ENCODE measurements around the gene MSGN1. TPM values are rescaled to one million over a fixed set of nuclear protein-coding genes. Genes with fewer than 3 reads are reported as not detected.

Gene MSGN1
- total RNA-seq, 1 experiment from 2014 or later, result not detected

DNA sequence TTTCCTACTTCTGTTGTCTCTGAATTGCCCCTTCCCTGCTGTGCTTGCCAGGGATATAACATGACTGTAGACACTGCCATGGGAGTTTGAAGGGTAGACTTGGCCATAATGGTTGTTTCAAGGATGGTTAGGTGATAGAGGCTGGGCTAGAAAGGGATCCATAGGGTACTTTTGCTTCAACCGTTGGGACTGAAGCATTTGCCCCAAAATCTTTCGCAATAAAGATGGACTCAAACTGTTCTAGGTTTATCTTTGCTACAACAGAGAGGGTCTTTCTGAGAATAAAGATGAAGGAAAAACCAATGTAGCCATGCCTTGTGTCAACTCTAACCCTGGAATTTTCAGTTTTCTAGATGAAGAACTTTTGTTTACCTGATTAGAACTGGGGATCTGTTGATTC, 27.2 kb downstream of the MSGN1 start:
- TF ChIP-seq EZH2 (IDR thresholded peaks at IDR 0.05; ENCODE audit: borderline replicate concordance, low read depth, low read length, poor library complexity, severe bottlenecking), result no peak
- TF ChIP-seq, protein P1, sequence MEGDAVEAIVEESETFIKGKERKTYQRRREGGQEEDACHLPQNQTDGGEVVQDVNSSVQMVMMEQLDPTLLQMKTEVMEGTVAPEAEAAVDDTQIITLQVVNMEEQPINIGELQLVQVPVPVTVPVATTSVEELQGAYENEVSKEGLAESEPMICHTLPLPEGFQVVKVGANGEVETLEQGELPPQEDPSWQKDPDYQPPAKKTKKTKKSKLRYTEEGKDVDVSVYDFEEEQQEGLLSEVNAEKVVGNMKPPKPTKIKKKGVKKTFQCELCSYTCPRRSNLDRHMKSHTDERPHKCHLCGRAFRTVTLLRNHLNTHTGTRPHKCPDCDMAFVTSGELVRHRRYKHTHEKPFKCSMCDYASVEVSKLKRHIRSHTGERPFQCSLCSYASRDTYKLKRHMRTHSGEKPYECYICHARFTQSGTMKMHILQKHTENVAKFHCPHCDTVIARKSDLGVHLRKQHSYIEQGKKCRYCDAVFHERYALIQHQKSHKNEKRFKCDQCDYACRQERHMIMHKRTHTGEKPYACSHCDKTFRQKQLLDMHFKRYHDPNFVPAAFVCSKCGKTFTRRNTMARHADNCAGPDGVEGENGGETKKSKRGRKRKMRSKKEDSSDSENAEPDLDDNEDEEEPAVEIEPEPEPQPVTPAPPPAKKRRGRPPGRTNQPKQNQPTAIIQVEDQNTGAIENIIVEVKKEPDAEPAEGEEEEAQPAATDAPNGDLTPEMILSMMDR (conservative IDR thresholded peaks at IDR 0.05; ENCODE audit: low read depth, low read length), result no peak
- ChIA-PET CTCF (no interaction called here), POLR2A (ENCODE audit: low non-redundant PET) (no interaction called here)
- Histone ChIP-seq H3K4me1 (ENCODE audit: insufficient read depth, low read length, poor library complexity, severe bottlenecking) (no peaks in the 10 kb centered on the region), H3K27ac (ENCODE audit: low read depth, low read length, poor library complexity, severe bottlenecking) (no peak overlapping the region), H3K27me3 (replicated peaks; ENCODE audit: insufficient read depth, low read depth, low read length, poor library complexity) (no peaks in the 10 kb centered on the region), H3K36me3 (ENCODE audit: insufficient read depth, low read length, poor library complexity, severe bottlenecking) (no peaks in the 10 kb centered on the region), H3K4me3 (ENCODE audit: low read depth, low read length, poor library complexity, severe bottlenecking) (no peak overlapping the region), H3K9me3 (ENCODE audit: low read depth, low read length, poor library complexity, severe bottlenecking) (no peaks in the 10 kb centered on the region)
- DNase-seq (ENCODE audit: low spot score), result no peak
- BruUV-seq (replicated peaks), result no TSS peak
- intact Hi-C loops (cut with micrococcal nuclease; ENCODE audit: unreplicated experiment), result no loop called here

DNA sequence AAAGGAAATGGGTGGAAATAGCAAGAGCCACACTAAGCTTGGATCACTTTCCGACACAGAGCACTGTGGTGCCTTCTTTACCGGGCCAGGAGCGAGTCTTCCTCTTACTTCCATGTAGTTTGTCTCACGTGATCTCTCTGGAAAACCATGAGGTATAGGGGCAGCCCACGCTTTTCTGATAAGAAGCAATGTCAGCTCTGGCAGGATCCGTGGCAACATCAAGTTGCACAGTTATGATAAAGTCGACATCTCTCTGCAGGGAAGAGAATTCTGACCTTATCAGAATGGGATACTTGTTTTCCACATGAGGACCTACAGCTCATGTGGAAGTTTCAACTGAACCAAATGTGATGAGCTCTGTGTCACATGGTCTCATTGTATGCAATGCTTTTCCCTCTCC, 29.5 kb downstream of the MSGN1 start:
- Histone ChIP-seq H3K4me3 (ENCODE audit: low read depth, low read length, poor library complexity, severe bottlenecking) (no peak overlapping the region), H3K36me3 (ENCODE audit: insufficient read depth, low read length, poor library complexity, severe bottlenecking) (no peaks in the 10 kb centered on the region), H3K9me3 (ENCODE audit: low read depth, low read length, poor library complexity, severe bottlenecking) (no peaks in the 10 kb centered on the region), H3K27ac (ENCODE audit: low read depth, low read length, poor library complexity, severe bottlenecking) (no peak overlapping the region), H3K4me1 (ENCODE audit: insufficient read depth, low read length, poor library complexity, severe bottlenecking) (no peaks in the 10 kb centered on the region), H3K27me3 (replicated peaks; ENCODE audit: insufficient read depth, low read depth, low read length, poor library complexity) (no peaks in the 10 kb centered on the region)
- TF ChIP-seq EZH2 (IDR thresholded peaks at IDR 0.05; ENCODE audit: borderline replicate concordance, low read depth, low read length, poor library complexity, severe bottlenecking), result no peak
- TF ChIP-seq, protein P1 (conservative IDR thresholded peaks at IDR 0.05; ENCODE audit: low read depth, low read length), result no peak
- intact Hi-C loops (cut with micrococcal nuclease; ENCODE audit: unreplicated experiment), result no loop called here
- DNase-seq (ENCODE audit: low spot score), result no peak
- BruUV-seq (replicated peaks), result no TSS peak
- ChIA-PET CTCF (no interaction called here), POLR2A (ENCODE audit: low non-redundant PET) (interaction anchor here (0.7 kb wide), 1 partner anchor 664 kb away, joined by 3 read pairs; no protein-coding TSS in a partner anchor)

DNA sequence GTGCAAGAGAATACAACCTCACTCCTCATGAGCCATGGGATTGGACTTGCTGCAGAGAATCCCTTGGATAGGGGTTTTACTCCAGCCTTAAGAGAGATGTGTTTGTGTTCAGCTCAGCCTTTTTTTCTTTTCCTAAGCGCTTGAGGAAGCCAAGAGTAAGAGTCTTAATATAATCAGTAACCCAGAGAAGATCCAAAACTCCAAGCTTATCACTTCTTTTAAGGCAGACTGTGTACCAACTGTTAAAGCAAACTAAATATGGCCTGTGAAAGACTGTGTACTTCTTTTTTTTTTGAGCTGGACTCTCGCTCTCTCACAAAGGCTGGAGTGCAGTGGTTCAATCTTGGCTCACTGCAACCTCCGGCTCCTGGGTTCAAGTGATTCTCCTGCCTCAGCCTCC, 30.4 kb downstream of the MSGN1 start:
- H3K36me3 ChIP-seq (ENCODE audit: insufficient read depth, low read length, poor library complexity, severe bottlenecking), result no peaks in the 10 kb centered on the region
- intact Hi-C loops (cut with micrococcal nuclease; ENCODE audit: unreplicated experiment), result no loop called here
- H3K4me3 ChIP-seq (ENCODE audit: low read depth, low read length, poor library complexity, severe bottlenecking), result no peak overlapping the region
- BruUV-seq (replicated peaks), result no TSS peak
- no peak overlapping the region for H3K27ac ChIP-seq (ENCODE audit: low read depth, low read length, poor library complexity, severe bottlenecking)
- CTCF ChIA-PET, result interaction anchor here (0.6 kb wide), 1 partner anchor 171 kb away, joined by 3 read pairs; no protein-coding TSS in a partner anchor
- peaks cover 5% of the 10 kb centered on the region for H3K4me1 ChIP-seq (ENCODE audit: insufficient read depth, low read length, poor library complexity, severe bottlenecking)
- TF ChIP-seq EZH2 (IDR thresholded peaks at IDR 0.05; ENCODE audit: borderline replicate concordance, low read depth, low read length, poor library complexity, severe bottlenecking), result no peak
- TF ChIP-seq, protein P1 (conservative IDR thresholded peaks at IDR 0.05; ENCODE audit: low read depth, low read length), result no peak
- H3K9me3 ChIP-seq (ENCODE audit: low read depth, low read length, poor library complexity, severe bottlenecking), result no peaks in the 10 kb centered on the region
- no peak for DNase-seq (ENCODE audit: low spot score)
- POLR2A ChIA-PET (ENCODE audit: low non-redundant PET), result no interaction called here
- H3K27me3 ChIP-seq (replicated peaks; ENCODE audit: insufficient read depth, low read depth, low read length, poor library complexity), result no peaks in the 10 kb centered on the region

Data from A673 (cell line).